Peyer's patch (tissue), 4 donors: ENCODE measurements around the gene CRB2.

Experiments used
- POLR2A ChIP-seq, 2 donors: fragments of 450-650 bp; IDR thresholded peaks; one replicate each; pipeline ENCODE4 v1.5.1; 2017; ENCODE audit warnings: antibody characterized with exemption in 2 of 2, mild to moderate bottlenecking in 2 of 2, moderate library complexity in 2 of 2
- TF ChIP-seq, protein P1 (sequence below), 6 experiments: fragments of 450-650 bp in 4 of 6; fragments of 200-600 bp in 2 of 6; sonication (generic) in 1 of 6; IDR thresholded peaks; one replicate each; pipeline ENCODE4 v1.5.1; 2017 to 2019; ENCODE audit warnings: antibody characterized with exemption in 6 of 6, mild to moderate bottlenecking in 3 of 6, moderate library complexity in 1 of 6

DNA sequence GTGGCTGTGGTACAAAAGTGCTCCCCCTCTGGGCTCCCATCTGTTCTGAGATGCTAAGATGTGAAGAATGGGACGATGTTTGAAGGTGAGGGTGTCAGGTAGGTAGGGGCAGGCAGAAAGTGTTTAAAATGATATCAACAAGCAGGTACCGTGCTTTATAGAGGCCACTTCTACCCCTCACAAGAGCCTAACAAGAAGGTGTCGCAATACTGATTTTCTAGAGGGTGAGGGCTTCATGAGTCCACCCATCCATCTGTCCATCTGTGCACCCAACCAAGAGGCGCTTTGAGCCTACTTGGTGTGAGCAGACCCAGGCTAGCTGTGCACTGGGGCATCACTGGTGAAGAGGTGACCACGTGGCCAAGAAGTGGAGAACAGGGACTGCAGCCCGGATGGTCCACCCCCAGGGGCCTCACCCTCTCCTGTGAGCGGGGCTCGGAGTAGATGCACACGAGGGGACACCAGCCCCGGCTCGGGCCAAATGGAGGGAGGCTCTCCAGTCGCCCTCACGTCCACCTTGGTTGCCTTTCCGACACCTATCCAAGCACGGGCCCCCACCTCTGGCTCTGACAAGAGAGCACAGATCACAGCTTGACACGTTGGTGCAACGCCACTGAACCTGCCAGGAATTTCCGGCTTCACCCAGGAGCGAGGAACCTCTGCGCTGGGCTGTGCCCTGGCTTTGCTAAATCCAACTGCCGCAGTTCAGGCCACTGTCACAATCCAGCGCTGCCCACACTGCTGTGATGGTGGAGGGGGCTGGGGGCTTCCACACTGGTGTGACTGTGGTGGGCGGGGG, 34.5 kb downstream of the CRB2 start:
- TF ChIP-seq, protein P1, sequence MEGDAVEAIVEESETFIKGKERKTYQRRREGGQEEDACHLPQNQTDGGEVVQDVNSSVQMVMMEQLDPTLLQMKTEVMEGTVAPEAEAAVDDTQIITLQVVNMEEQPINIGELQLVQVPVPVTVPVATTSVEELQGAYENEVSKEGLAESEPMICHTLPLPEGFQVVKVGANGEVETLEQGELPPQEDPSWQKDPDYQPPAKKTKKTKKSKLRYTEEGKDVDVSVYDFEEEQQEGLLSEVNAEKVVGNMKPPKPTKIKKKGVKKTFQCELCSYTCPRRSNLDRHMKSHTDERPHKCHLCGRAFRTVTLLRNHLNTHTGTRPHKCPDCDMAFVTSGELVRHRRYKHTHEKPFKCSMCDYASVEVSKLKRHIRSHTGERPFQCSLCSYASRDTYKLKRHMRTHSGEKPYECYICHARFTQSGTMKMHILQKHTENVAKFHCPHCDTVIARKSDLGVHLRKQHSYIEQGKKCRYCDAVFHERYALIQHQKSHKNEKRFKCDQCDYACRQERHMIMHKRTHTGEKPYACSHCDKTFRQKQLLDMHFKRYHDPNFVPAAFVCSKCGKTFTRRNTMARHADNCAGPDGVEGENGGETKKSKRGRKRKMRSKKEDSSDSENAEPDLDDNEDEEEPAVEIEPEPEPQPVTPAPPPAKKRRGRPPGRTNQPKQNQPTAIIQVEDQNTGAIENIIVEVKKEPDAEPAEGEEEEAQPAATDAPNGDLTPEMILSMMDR (IDR thresholded peaks at IDR 0.05): no peak
- TF ChIP-seq POLR2A (IDR thresholded peaks at IDR 0.05): no peak
